Measurements from ENCODE around the gene PDS5B. TPM values are rescaled to one million over a fixed set of nuclear protein-coding genes. Genes with fewer than 3 reads are reported as not detected.
A peak's percentile ranks its signal among the peaks of the same experiment; 100 is the strongest.

The PDS5B gene
- total and polyA plus RNA-seq, 9 of the 15 experiments (the other 6 are each of a cell fraction or from before 2014, with no cell fraction given): 6.2 to 23.7 (median 13.1) TPM

- TF ChIP-seq CTBP1 (IDR thresholded peaks at IDR 0.05; ENCODE audit: borderline replicate concordance) (no peak), ZNF589 (CRISPR knock-in tag; IDR thresholded peaks at IDR 0.05; ENCODE audit: low read depth) (0 out of 2 replicates have a peak, but pooled peaks have one; percentile 53), MAX (CRISPR knock-in tag; IDR thresholded peaks at IDR 0.05) (0 out of 2 replicates have a peak, but pooled peaks have one; percentile 29), DMBX1 (CRISPR knock-in tag; IDR thresholded peaks at IDR 0.05; ENCODE audit: borderline replicate concordance) (no peak), ZBED1 (IDR thresholded peaks at IDR 0.05) (no peak), SPI1 (IDR thresholded peaks at IDR 0.05; ENCODE audit: borderline replicate concordance, low read depth, low read length) (no peak), BACH1 (tag; IDR thresholded peaks at IDR 0.05) (no peak), ETS2 (tag; IDR thresholded peaks at IDR 0.05; ENCODE audit: borderline replicate concordance, poor library complexity, severe bottlenecking) (no peak), CEBPZ (IDR thresholded peaks at IDR 0.05; ENCODE audit: borderline replicate concordance, low read depth, low read length) (no peak), PTRF (tag; IDR thresholded peaks at IDR 0.05) (no peak), TBP (optimal IDR thresholded peaks at IDR 0.05; ENCODE audit: low read depth, low read length) (peak; percentile 91), HMG20B (CRISPR knock-in tag; IDR thresholded peaks at IDR 0.05) (no peak), ZNF764 (CRISPR knock-in tag; IDR thresholded peaks at IDR 0.05; ENCODE audit: low read depth) (no peak), CREM (IDR thresholded peaks at IDR 0.05; ENCODE audit: low read depth) (peak; percentile 89), CLOCK (CRISPR knock-in tag; IDR thresholded peaks at IDR 0.05; ENCODE audit: borderline replicate concordance) (no peak), MAZ (CRISPR knock-in tag; conservative IDR thresholded peaks at IDR 0.05 in 1 of 2, IDR thresholded peaks at IDR 0.05 in 1 of 2) (peak; percentile 5 to 36; a peak in 2 of 4 replicates), PTTG1 (tag; IDR thresholded peaks at IDR 0.05; ENCODE audit: low read depth) (no peak), CREB3L1 (IDR thresholded peaks at IDR 0.05; ENCODE audit: borderline replicate concordance, low read depth) (peak; percentile 79; the same call in 1 of the 2 replicates), NFIC (IDR thresholded peaks at IDR 0.05) (peak; percentile 74), SIN3A (IDR thresholded peaks at IDR 0.05; ENCODE audit: borderline replicate concordance in 2 of 2, control insufficient read depth in 1 of 2, low read depth in 2 of 2, low read length in 2 of 2) (no peak)
Observed at GRCh38 chr13:32538621-32539246, 47.5 kb upstream of the PDS5B start, which contains the start of gene N4BP2L2 (continued).
